Stimulated activated CD8-positive, alpha-beta memory T cell treated with anti-CD3 and anti-CD28 coated beads, Interleukin-12 subunit alpha, Interleukin-12 subunit beta, amount 100 ng/mL, for 24 hours (primary cell): ENCODE results near the gene TMEM245.

ENCODE experiments used
- DNase-seq: peaks from one replicate; pipeline ENCODE4 v3.0.0-alpha.2; 2020; ENCODE audit errors: extremely low read depth

TMEM245 gene

DNA sequence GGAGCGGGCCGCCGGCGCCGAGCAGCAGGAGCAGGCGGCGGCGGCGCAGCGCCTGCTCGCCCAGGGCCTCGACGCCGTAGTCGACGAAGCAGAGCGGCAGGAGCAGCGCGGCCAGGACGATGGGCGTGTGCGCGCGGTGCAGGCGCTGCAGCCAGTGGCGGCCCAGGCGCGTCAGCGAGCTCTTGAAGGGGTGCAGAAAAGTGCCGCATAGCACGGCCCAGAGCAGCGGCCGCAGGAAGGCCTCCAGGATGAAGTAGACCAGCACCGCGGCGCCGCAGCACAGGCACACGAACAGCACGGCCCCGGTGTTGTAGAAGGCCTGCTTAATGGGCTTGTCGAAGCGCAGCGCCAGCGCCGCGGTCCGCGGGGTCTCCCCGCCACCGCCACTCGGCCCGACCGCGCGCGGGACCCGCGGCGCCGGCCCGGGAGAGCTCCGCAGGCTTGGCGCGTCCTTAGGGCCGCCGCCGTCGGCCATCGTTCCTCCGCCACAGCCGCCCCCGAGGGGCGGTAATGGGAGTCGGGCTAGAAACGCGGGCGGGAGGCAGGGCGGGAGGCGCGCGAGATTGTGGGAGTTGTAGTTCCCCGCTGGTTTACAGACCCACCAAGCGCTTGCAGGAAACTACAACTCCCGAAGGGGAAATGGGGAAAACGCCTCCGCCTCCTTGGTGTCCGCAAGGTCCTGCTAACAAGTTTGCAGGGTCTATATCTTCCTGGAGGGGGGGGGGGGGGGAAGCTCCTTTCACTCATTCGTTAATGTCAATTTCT, at the start of gene TMEM245:
Gene TMEM245, minus strand, starts transcription at position 509 of the 765 bp plus-strand sequence. Its CDS starts 34 bp downstream, at position 475.
- peak; percentile 88 for DNase-seq

DNA sequence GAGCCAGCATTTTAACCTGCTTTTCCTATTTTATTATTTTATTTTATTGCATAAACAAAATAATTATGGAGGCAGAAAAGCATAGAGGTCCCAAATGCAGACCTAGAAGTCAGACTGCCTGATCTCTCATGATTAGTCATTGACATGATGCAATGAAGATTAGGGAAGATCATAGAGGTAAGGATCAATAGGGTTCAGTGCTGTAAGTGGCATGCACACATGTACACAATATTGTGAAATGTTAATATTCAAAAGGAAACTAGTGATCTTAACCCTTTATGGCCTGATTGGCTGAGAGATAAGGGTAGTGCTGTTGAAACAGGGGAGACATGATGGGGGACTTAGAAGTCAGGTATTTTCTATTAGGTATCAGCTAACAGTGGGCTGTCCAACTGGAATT, 48.4 kb upstream of the TMEM245 start:
- no peak for DNase-seq

DNA sequence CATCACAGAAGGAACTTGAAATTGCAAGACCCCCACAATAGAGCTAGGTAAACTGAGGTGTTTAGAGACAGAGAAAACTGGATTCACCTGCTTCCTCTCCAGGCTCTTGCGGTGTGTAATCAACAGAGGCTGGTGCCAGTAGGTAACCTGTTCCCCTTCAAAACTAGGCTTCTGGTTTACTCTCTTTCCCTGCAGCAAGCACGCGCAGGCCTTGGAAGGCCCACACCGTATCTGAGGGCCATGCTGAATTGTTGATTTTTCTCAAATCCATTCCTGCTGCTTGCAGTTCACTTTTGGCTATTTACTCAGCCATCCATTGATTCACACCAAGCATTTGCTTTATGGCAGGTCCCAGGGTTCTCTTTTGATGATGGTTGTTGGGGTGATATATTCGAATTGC, 48.0 kb upstream of the TMEM245 start:
- no peak for DNase-seq

DNA sequence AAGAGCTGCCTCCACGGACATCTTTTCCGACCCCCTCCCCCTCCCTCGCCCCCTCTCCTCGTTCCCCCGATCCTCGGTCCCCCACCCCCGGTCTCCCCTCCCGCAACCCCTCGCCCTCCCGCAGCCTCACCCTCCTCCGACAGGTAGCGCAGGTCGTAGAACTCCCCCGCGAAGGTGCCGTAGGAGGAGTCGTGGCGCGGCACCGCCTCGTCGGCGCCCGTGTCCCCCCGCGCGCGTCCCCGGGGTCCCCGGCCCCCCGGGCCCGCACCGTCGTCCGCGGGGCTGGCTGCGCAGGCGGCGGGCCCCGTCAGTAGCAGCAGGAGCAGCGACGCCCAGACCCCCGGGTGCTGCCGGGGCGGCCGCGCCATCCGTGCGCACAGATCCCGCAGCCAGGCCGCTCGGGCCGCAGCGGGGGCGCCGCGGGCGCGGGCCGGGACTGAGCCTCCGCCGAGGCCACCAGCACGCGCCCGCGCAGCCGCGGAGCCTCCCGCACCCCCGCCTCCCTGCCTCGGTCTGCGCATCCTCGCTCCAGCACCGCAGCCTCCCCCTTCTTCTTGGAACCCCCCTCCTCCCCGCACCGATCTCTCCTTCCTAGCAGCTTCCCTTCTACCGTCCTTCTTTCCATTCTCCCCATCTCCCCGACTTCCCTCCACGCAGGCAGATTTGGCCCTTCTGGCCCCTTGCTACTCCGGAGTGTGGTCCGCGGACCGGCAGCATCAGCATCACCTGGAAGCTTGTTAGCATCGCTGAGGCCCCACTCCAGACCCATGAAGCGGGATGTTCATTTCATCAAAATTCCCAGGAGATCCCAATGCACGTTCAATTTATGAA, 47.2 kb upstream of the TMEM245 start, which contains the start of gene FRRS1L:
Gene FRRS1L, minus strand, starts transcription at position 479 of the 831 bp plus-strand sequence. Its CDS starts 111 bp downstream, at position 368.
- no peak for DNase-seq

DNA sequence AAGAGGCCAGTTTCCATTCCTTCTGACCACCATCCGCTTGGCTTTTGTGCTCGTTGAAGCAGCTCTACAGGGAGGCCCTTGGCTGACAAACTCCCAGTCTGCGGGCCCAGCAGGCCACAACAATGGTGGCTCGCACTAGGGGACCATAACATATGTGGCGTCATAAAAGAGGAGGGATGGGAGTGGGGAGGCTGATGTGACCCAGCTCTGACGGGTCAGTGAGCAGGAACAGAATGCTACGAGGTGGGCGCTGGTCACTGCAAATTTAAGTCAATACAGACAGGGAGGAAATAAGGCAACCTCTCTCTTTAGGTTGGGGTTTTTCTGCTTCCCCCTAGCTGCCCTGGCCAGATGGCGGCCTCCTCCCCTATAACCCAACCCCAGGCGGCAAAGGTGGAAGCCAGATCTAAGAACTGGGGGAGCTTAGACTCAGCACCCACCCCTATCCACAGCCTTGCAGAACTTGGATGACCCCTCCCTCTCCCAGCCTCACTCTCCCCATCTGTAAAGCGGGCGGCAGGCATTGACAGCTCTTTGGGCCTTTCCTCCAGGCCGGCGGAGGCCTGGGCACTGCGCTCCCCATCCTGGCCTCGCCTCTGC, 46.5 kb upstream of the TMEM245 start:
- no peak for DNase-seq

DNA sequence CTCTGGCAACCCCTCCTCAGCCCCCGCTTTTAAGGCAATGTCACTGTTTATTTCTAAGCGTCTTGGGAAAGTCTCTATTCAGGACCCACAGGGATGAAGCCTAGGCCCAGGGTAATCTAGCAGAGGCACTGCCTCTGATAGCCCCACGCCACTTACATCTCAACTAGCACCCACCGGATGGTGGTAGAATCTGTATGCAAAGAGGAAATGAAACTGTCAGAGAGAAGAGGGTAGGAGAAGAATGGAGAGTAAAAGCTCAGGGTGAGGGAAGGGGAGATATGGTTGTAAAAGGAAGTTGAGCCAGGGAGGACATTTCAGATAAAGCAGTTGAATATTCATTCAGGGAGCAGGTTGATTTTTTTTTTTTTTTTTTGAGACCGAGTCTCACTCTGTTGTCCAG, 44.3 kb upstream of the TMEM245 start:
- DNase-seq, result no peak

DNA sequence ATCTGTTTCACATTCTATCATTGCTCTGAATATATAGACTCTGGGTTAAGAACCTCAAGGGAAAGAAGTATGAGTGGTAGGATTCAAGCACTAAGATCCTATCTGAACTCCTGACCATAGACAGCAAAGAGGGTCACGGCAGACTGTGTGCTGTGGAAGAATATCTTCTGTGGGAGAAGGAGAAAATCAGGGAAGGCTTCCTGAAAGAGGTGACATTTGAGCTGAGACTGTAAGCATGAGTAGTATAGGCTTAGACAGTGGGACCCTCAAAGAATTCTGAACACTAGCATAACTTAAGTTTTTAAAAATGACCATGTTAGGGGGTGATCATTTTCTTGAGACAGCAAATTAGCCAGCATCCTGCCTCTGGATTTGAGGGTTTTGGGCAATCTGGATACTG, 43.4 kb upstream of the TMEM245 start:
- no peak for DNase-seq

DNA sequence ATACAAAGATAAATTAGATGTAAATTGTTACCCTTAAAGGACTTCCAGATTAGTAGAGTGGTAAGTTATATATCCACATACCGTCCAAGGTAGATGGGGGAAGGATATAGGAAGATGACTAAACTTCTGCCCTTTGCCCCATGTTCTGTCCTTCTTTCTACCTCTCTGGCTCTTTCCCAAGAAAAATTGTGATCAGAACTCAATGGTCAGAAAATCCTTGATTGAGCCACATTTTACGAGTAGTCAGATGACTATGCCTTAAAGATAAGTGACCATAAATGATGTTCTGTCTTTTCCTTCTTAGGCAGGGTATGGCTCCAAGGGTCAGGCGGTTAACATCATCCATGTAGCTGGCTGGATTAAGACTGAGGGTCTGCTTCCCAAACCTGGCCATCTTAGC, 42.9 kb upstream of the TMEM245 start:
- no peak for DNase-seq

DNA sequence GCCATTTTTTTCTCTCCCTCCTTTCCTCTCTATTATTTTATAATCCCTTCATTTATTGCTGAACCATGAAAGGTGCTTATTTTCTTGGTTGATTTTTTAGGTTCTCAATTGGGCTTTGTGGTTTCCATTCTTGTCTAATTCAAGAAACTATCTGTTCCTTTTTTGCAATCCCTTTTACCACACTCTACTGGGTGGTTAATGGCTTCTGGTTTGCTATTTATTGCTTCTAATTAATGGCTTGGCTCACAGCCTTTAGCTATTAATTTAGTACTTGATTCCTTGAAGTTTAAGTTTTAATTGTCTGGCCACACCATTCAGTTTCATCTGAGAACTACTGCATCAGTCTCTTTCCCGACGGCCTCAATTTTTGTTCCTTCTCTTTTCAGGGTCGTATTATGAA, 41.7 kb upstream of the TMEM245 start:
- no peak for DNase-seq

DNA sequence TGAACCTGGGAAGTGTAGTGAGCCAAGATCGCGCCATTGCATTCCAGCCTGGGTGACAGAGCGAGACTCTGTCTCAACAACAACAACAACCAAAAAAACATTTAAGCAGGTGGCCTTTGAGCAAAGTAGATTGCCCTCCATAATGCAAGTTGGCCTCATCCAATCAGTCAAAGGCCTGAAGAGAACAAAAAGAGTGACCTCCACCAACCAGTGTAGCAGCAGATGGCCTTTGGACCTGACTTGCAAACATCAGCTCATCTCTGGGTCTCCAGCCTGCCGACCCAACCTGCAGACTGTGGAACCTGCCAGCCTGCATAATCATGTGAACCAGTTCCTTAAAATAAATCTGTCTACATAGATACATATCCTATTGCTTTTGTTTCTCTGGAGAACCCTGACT, 39.8 kb upstream of the TMEM245 start:
- DNase-seq, result no peak

DNA sequence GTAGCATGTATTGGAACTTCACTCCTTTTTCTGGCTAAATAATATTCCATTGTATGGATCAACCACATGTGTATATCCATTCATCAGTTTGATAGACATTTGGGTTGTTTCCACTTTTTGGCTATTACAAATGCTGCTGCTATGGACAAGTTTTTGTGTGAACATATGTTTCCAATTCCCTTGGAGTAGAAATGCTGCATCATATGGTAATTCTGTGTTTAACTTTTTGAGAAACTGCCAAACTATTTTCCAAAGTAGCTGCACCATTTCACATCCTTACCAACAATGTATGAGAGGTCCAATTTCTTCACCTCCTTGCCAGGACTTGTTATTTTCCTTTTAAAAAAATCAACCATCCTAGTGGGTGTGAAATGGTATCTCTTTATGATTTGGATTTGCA, 38.9 kb upstream of the TMEM245 start:
- no peak for DNase-seq

DNA sequence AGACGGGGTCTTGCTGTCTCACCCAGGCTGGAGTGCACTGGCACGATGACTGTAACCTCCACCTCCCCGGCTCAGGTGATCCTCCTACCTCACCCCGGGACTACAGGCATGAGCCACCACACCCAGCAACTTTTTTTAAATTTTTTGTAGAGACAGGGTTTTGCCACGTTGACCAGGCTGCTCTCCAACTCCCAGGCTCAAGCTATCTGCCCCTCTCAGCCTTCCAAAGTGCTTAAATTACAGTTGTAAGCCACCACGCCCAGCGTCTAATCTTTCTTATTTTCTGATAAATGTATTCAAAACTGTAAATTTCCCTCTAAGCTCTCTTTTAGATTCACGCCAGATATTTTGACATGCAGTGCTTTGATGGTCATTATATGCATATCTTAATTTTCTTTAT, 37.0 kb upstream of the TMEM245 start:
- DNase-seq, result no peak

DNA sequence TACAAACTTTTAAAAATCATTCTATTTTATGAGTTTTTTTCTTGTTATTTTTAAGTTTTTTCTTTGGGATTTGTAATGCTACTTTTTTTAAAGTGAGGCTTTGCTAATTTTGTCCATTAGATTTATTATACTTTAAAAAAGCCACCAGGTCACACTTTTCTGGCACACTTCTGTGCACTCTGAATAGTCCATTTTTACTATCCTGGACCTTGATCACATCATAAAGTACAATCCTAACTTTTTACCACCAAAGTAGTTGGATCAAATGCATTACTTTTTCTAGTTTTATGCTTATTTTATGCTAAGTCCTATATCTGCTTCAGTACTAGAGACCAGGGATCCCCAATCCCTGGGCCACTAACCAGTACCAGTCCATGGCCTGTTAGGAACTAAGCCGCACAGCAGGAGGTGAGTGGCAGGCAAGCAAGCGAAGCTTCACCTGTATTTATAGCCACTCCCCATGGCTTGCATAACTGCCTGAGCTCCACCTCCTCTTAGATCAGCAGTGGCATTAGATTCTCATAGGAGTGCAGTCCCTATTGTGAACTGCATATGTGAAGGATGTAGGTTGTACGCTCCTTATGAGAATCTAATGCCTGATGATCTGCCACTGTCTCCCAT, 31.3 kb upstream of the TMEM245 start:
- no peak for DNase-seq

DNA sequence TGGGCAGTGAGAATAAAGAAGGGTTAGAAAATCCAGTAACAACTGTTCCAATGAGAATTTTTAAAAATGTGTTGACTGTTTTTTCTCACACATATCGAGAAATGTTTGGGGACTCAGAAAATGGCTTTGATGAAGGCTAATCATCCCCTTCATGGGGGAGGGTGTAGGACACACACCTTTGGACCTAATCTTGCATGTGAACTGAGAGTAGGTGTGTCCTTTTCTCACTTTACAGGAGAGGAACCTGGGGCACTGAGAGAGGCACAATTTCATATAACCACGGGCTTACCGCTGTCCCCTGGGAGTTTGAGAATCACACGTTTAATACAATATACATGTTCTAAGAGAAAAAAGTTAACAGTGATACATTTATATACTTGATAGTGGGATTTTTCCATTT, 30.0 kb upstream of the TMEM245 start:
- no peak for DNase-seq

DNA sequence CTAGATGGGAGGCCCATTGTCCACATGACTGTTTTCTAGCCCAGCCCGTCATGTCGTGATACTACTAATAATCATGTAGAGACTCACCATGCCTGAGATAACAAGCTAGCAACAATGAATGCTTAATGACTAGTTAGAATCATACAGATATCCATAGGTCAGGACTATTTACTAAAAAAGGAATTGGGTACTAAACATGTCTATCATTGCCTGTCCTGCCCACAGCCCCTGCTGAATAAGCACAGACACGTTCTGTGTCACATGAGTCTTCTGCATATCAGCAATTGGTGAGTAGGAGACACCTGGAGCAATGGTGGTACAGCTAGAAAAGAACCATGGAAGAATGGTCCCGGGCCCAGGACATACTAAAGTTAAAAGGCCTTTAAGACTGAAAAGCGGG, 29.3 kb upstream of the TMEM245 start:
- no peak for DNase-seq

DNA sequence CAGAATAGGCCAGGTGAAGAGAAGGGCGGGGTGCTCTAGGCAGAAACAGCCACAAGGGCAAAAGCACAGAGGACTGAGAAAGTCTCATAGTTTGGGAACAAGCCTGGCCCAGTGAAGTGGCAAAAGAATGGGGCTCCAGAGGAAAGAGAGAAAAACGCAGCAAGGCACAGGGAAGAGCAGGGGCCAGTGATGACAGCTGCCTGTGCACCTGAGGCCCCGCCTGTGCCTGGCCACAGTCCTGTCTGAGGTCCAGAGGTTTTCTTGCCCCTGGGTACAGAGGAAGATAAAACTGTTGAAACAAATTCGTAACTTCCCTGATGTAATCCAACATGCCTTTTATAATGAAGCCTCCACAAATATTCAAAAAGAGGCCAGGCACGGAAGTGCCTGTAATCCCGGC, 25.3 kb upstream of the TMEM245 start:
- DNase-seq, result no peak

DNA sequence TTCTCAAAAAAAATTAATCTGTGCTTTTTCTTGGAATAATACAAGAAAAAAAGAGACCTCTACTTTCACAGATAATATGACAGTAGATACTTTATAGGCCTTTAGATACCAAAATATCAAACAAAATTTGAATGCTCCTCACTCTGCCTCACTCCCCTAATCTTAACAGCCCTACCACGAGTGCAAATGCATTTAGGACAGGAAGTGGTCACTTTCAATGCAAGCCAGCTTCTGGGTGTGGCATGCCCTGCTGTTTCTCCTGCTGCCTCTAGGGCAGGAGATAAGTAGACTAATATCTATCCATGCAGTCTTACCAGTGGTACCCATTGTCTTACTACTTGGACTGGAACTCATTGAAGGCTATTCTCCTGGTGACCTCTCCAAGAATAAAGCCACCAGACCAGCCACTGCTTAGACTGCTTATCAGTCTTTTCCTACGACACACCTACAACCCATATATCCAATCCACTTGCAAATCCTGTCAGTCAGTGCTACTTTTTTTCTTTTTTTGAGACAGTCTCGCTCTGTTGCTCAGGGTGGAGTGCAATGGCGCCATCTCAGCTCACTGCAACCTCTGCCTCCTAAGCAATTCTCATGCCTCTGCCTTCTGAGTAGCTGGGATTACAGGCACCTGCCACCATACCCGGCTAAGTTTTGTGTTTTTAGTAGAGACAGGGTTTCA, 24.3 kb upstream of the TMEM245 start:
- no peak for DNase-seq

DNA sequence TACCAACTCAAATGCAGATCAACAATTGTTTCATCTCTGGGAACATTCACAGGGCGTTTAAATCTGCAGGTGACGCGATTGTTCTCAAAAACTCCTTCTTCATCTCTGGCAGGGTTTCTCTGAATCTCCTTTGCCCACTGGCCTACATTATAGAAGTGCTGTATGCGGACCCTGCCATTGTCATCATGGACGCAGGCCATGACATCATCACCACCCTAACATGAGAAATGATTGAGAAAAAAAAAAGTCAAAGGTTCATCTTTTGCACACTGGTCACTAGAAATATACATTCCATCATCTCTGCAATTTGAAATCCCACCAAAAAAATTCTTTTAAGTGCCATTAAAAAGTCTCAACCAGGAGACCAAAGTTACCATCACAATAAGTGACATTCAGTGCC, 21.6 kb upstream of the TMEM245 start:
- no peak for DNase-seq

DNA sequence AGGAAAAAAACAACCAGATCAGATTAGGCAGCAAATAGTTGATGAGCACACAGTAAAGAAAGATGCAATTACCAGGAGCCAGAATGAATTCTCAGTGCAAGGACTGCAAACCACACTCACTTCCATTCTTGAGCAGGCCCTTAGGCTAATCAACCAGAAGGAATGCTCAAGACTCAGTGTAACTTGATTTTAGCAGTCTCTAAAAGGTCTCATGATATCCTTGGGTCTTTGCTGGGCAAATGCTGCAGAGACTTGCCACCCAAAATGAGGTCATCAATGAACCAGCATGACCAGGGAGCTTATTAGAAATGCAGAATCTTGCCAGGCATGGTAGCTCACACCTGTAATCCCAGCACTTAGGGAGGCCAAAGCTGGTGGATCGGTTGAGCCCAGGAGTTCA, 20.1 kb upstream of the TMEM245 start:
- no peak for DNase-seq

DNA sequence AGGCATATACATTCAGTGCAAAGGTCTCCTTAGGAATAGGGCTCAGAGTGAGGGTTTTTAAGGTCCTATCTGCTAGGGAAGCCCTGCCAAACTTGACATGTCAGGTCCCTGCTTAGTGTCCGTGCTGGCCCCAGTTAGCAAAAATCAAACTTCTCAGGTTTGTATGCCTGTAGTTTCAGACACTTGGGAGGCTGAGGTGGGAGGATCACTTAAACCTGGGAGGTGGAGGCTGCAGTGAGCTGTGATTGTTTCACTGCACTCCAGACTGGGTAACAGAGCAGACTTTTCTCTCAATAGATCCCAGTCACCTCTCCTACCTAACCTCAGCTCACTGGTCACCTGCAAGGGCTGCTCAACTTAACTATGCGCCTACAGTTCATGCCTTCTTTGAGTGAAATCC, 18.7 kb upstream of the TMEM245 start:
- no peak for DNase-seq

DNA sequence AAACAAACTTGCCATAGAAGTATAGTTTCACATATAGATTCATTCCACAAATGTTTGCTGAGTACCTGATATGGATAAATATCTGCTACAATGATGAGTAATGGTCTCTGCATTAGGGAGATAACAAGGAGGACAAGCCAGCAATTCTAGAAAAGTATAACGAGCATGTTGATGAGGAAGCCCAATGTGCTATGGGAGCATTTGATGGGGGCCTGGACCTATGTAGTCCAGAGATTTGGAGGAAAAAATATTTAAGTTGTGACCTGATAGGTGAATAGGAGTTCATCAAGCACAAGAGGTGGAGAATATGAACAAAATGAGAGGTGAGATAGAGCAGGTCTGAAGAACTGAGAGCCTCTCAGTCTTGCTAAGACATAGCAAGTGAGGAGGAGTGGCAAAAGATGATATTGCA, 14.4 kb upstream of the TMEM245 start:
- DNase-seq, result no peak

DNA sequence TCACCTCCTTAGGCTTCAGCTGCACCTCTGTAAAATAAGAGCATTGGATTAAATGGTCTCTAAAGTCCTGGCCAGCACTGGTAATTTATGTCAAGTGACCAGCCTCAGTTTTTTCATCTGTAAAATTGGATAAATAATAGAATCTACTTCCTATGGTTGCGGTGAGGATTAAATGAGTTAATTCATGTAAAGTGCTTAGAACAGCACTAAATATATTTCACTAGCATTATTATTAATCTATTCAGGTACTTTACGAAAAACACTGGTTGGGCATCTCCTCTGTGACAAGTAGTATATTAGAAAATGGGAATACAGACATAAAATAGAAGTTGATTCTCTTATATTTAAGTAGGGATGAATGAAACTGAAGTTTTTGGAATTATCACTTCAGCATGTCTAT, 13.8 kb upstream of the TMEM245 start:
- DNase-seq, result no peak
